Left lung (tissue), 10 donors: ENCODE measurements around the gene ACSL3. TPM values are rescaled to one million over a fixed set of nuclear protein-coding genes. Genes with fewer than 3 reads are reported as not detected.

ENCODE experiments used
- ATAC-seq: fragments of 200-7000 bp; cut with Tn5 transposase; one replicate; pipeline ENCODE4 v1.9.1; 2020; ENCODE audit warnings: moderate library complexity
- DNase-seq, 4 donors: peaks; one replicate each; pipeline ENCODE4 v3.0.0-alpha.2; 2013 to 2020
- H3K27ac ChIP-seq, 2 donors: fragments of 200-600 bp; sonication (generic) in 1 of 2; one replicate each; pipeline versions ENCODE4 v1.5.0 to v1.8.0; 2020 to 2021
- H3K27me3 ChIP-seq, 2 donors: fragments of 200-600 bp; sonication (generic) in 1 of 2; one replicate each; pipeline versions ENCODE4 v1.5.0 to v1.8.0; 2020 to 2021
- H3K36me3 ChIP-seq, 2 donors: fragments of 200-600 bp; sonication (generic) in 1 of 2; one replicate each; pipeline versions ENCODE4 v1.5.0 to v1.8.0; 2020 to 2021
- H3K4me1 ChIP-seq, 2 donors: fragments of 200-600 bp; one replicate each; pipeline ENCODE4 v1.8.0; 2021
- H3K4me3 ChIP-seq, 2 donors: fragments of 200-600 bp; sonication (generic) in 1 of 2; one replicate each; pipeline versions ENCODE4 v1.5.0 to v1.8.0; 2020 to 2021; ENCODE audit warnings: mild to moderate bottlenecking in 1 of 2
- H3K9me3 ChIP-seq, 2 donors: fragments of 200-600 bp; sonication (generic) in 1 of 2; one replicate each; pipeline versions ENCODE4 v1.5.0 to v1.8.0; 2020 to 2021
- intact Hi-C, 2 donors: fragments of 100-400 bp; cut with DNase I; formaldehyde crosslinking; loops; one replicate each; pipeline versions ENCODE4 v1.11.2 to v1.14.2; 2022
- polyA plus RNA-seq, 6 donors: library from polyadenylated mRNA; unstranded; fragments of 120-200 nt; gene quantifications; one replicate each; pipeline ENCODE4 v1.2.1, GENCODE V29; 2013; ENCODE audit not compliant: insufficient read length in 6 of 6
- total RNA-seq, 2 donors: library from RNA; stranded (reverse); fragmentation: NEBNext Ultra II Directional; extraction: Animal tissue kit (Norgen Biotek cat#: 25700); gene quantifications; one replicate each; pipeline ENCODE4 v1.2.1, GENCODE V29; 2021
- TF ChIP-seq, protein P1 (sequence below), 2 donors: fragments of 200-600 bp; sonication (generic) in 1 of 2; IDR thresholded peaks; one replicate each; pipeline versions ENCODE4 v1.5.0 to v1.8.0; 2021; ENCODE audit warnings: antibody characterized with exemption in 2 of 2
- donor health status: DM: no; HTN: yes; CAD: no.
- donor health status: DM: no; HTN: no; CAD: no.

The ACSL3 gene
- total and polyA plus RNA-seq, 8 donors, result 55.1 to 102 (median 61.0) TPM

DNA sequence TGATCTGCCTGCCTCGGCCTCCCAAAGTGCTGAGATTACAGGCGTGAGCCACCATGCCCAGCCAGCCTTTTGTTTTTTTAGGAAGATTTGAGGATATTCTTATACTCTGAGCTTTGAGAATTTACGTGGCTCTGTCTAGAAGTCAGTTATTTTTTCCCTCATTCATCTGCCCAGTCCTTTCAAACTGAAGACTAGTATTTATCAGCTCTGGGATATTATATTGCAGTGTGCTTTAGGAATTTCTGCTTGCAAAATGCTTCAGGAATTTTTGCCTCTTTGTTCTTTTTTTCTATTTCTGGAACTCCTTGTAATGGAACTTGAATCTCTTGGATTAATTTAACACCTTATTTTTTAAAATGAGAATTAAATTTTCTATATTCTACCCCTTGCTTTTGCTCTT is 22.6 kb downstream of the ACSL3 start:
- no peak overlapping the region for H3K27ac ChIP-seq

DNA sequence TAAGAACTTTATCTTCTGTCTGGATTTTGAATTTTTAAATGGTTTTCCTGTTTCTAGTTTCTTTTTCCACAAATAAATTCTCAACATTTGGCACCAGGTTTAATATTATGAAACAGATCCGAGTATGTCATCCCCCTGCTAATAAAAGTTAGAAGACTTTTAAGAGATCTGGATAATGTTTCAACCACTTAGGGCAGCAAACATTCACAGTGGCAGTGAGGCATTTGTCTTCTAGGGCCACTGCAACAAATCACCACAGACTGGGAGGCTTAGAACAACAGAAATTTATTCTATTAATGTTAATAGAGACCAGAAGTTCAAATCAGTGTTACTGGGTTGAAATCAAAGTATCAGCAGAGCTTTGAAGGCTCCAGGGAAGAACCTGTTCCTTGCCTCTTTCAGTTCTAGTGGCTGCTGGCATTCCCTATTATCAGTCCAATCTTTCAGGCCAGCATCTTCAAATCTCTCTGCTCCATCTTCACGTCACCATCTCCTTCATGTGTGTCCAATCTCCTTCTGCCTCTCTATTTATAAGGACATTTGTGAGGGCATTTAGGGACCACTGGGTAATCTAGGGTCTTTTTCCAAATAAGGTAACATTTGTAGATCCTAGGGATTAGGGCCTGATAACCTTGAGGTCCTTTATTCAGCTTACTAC is 23.4 kb downstream of the ACSL3 start:
- ATAC-seq, result peak; percentile 42
- Histone ChIP-seq H3K4me3 (no peak overlapping the region), H3K36me3 (no peaks in the 10 kb centered on the region), H3K27me3 (no peaks in the 10 kb centered on the region), H3K9me3 (no peaks in the 10 kb centered on the region), H3K4me1 (peaks cover 13 to 47% of the 10 kb centered on the region in 2 donors), H3K27ac (peak overlapping the region in 1 of 2 donors; percentile 44)
- DNase-seq, result no peak
- intact Hi-C loops, result no loop called here
- TF ChIP-seq, protein P1, sequence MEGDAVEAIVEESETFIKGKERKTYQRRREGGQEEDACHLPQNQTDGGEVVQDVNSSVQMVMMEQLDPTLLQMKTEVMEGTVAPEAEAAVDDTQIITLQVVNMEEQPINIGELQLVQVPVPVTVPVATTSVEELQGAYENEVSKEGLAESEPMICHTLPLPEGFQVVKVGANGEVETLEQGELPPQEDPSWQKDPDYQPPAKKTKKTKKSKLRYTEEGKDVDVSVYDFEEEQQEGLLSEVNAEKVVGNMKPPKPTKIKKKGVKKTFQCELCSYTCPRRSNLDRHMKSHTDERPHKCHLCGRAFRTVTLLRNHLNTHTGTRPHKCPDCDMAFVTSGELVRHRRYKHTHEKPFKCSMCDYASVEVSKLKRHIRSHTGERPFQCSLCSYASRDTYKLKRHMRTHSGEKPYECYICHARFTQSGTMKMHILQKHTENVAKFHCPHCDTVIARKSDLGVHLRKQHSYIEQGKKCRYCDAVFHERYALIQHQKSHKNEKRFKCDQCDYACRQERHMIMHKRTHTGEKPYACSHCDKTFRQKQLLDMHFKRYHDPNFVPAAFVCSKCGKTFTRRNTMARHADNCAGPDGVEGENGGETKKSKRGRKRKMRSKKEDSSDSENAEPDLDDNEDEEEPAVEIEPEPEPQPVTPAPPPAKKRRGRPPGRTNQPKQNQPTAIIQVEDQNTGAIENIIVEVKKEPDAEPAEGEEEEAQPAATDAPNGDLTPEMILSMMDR (IDR thresholded peaks at IDR 0.05), result no peak

More for the DNA sequence above, 22.6 kb downstream of the ACSL3 start:
- DNase-seq, result no peak
- intact Hi-C loops, result no loop called here
- no peak for ATAC-seq
- peaks cover 13 to 47% of the 10 kb centered on the region in 2 donors for H3K4me1 ChIP-seq
- H3K4me3 ChIP-seq, result no peak overlapping the region
- no peaks in the 10 kb centered on the region for H3K9me3 ChIP-seq
- H3K27me3 ChIP-seq, result no peaks in the 10 kb centered on the region
- TF ChIP-seq, protein P1 (IDR thresholded peaks at IDR 0.05), result no peak
- no peaks in the 10 kb centered on the region for H3K36me3 ChIP-seq

DNA sequence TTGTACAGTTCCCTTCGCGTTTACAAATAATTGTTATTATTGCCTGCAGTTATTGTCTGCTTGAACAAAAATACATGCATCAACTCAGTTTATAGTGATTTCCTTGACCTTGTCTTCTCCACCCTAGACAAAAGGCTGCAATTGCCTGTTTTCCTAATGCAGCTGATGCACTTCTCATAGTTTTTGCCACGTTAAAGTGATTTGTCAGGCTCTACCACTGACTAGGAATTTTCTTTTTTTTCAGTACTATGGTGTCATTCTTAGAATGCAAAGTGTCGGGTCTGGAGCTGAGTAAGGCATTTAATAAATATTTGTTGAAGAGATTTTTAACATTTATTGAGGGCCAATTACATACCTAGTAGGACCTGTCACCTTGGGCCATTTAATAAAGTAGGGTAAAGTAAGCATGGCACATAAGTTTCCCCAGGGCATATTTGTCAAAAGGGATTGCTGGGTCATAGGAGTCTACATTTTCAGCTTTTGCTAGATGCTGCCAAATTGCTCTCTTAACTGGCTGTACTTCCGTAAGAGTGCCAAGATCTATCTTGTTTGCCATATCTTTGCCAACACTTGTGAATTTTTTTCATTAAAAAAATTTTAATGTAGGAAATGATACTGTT is 24.1 kb downstream of the ACSL3 start:
- H3K4me1 ChIP-seq, result peaks cover 13 to 47% of the 10 kb centered on the region in 2 donors
- H3K27me3 ChIP-seq, result no peaks in the 10 kb centered on the region
- TF ChIP-seq, protein P1 (IDR thresholded peaks at IDR 0.05), result no peak
- H3K4me3 ChIP-seq, result no peak overlapping the region
- no peaks in the 10 kb centered on the region for H3K9me3 ChIP-seq
- H3K27ac ChIP-seq, result peak overlapping the region in 1 of 2 donors; percentile 44
- no peaks in the 10 kb centered on the region for H3K36me3 ChIP-seq
- DNase-seq (no peak), ATAC-seq (peak; percentile 81)
- intact Hi-C loops, result no loop called here

DNA sequence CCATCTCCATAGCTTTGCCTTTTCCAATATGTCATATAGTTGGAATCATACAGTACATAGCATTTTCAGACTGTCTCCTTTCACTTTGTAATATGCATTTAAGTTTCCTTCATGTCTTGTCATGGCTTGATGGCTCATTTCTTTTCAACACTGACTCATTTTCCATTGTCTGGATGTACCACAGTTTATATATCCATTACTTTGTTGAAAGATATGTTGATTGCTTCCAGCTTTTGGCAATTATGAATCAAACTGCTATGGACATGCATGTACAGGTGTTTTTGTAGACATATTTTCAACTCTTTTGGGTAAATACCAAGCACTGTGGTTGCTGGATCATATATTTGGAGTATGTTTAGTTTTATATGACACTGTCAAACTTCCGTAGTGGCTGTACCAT is 26.3 kb downstream of the ACSL3 start:
- Histone ChIP-seq H3K4me3 (no peak overlapping the region), H3K36me3 (no peaks in the 10 kb centered on the region), H3K9me3 (no peaks in the 10 kb centered on the region), H3K27ac (no peak overlapping the region), H3K4me1 (peaks cover 16 to 61% of the 10 kb centered on the region in 2 donors), H3K27me3 (no peaks in the 10 kb centered on the region)
- DNase-seq (no peak), ATAC-seq (no peak)
- intact Hi-C loops, result no loop called here
- TF ChIP-seq, protein P1 (IDR thresholded peaks at IDR 0.05), result no peak

DNA sequence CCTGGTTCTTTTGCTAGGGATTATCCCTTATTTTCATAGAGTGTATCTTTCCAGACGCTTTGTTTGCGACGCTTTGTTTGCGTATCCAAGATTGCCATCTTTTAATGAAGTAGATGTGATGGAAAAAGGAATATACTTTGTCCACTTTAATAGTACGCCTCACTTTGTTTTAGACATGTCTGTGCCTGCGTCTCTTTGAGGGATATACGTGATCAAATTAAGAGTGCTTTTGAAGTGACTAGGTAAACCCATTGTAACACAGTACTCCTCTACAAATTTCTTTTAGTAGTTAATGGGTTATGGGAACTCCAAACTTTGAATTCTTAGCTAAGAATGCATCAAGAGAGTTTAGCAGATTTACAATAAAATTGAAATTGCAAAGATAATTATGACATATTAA is 27.9 kb downstream of the ACSL3 start:
- Histone ChIP-seq H3K9me3 (no peaks in the 10 kb centered on the region), H3K4me1 (peaks cover 26 to 67% of the 10 kb centered on the region in 2 donors), H3K27ac (no peak overlapping the region), H3K27me3 (no peaks in the 10 kb centered on the region), H3K36me3 (no peaks in the 10 kb centered on the region), H3K4me3 (no peak overlapping the region)
- TF ChIP-seq, protein P1 (IDR thresholded peaks at IDR 0.05), result no peak
- intact Hi-C loops, result no loop called here
- DNase-seq, result no peak
- ATAC-seq, result no peak
